Dedifferentiated amniotic fluid mesenchymal stem cell (primary cell): ENCODE data around the gene LBHD1.
A peak's percentile ranks its signal among the peaks of the same experiment; 100 is the strongest.
"Not testable (repeated sequence)": the region's sequence is repeated elsewhere in the genome, so short reads cannot be mapped to it uniquely, and the experiment has no call there.

Source experiments
- DNase-seq: peaks from one replicate; pipeline ENCODE4 v3.0.0-alpha.2; 2016; ENCODE audit errors: extremely low spot score

Gene LBHD1

GRCh38 chr11:62671608-62672389, at the start of gene LBHD1, which contains the start of gene UQCC3:
Gene LBHD1, minus strand, starts transcription at chr11:62672267. Its CDS starts 2,236 bp downstream, at chr11:62670031.
Gene UQCC3, plus strand, starts transcription at chr11:62671673. Its CDS starts 73 bp downstream, at chr11:62671746.
- peak; percentile 59 for DNase-seq

GRCh38 chr11:62719302-62719978, 47.4 kb upstream of the LBHD1 start:
- DNase-seq: no peak

DNA sequence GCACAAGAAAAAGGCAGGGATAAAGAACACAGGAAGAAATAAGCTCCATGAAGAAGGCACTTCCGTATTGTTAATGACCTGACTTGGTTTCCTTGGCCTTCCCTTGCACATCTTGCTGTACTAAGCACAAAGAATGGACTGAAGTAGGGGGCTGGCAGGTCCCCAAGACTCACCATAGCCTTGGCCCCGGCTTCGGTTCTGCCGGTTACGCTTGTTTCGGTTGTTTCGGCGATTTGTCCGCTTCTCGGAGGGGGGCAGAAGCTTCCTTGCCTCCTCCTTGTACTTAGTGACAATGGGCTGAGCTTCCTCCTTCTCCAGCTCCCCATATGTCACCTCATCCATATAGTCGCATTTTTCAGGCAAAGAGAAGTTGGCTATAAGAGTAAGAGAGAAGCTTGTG, 44.7 kb upstream of the LBHD1 start:
- DNase-seq: no peak

- no peak for DNase-seq
Measured at GRCh38 chr11:62716206-62716605, 44.1 kb upstream of the LBHD1 start.

DNA sequence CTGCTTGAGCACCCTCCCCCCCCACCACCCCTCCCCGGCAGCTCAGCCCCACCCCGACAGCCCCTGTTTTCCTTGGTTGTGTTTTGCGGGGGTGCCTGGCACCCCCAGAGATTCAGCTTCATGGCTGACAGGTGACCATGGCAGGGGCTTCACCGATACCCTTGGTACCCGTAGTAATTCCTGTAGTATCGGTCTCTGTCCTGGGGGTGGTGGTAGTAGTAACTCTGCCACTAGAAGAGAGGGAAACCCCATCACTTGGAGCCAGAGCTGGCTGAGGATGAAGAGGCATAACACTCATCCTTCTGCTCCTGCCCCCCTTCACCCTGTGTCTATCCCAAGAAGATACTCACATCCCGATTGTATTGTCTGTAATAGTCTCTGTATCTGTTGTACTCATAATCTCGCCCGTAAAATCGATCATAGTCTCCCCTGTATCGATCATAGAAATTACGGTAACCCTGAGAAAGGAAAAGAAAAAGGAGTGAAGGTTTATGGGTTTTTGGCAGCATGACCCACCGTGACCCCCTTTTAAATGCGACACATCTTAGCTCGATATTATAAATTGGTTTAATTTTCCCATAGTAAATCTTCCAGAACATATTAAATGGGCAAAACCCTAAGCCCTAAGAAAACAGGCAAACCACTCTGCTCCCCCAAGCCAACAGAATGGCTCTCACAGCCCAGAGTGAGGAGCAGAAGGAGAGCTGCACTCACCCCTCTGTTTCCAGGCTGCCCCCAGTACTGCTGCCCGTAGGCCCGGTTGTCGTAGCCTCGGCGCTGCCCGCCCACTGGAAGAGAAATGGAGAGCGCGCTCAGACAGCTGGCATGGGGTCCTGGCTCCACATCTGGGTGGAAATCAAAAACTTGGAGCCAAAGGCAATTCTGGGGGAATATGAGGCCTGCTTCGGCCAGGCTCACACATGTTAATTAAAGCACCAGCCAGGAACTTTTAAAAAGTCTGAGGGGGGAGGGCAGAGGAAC, 43.4 kb upstream of the LBHD1 start:
- no peak for DNase-seq

DNA sequence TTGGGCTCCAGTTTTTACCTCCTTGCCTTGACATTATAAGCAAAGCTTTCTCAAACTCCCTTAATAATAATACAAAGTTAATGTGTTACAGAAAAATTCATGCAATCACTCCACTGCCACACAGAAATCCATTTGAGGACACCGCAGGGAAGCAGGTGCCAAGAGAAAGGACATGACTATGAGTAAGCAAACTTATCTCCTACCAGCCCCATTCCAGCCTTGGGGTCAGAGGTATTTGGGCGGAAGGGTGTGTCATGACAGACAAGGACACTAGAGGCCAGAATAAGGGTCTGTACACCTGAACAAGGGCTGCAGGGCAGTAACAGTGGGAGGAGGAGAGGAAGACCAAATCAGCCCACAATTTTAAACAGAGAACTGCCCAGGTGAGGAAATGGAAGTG, 41.3 kb upstream of the LBHD1 start:
- no peak for DNase-seq

DNA sequence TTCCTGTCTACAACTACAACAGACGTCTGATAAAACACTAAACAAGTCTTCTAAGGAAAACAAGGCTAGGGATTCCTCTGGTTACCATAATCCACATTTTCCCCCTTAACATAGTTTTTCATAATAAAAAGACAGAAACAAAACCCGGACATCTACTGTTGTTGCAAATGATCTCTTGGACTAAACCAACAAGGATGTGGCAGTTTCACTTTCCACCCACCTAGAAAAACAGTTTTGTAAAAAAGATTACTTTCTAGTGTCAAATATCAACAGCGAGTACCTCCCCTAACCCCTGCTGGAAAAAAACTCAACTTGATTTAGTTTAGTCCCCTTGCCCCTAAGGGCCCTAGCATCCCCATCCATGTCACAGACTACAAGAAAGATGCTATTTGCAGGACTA, 40.8 kb upstream of the LBHD1 start:
- no peak for DNase-seq

DNA sequence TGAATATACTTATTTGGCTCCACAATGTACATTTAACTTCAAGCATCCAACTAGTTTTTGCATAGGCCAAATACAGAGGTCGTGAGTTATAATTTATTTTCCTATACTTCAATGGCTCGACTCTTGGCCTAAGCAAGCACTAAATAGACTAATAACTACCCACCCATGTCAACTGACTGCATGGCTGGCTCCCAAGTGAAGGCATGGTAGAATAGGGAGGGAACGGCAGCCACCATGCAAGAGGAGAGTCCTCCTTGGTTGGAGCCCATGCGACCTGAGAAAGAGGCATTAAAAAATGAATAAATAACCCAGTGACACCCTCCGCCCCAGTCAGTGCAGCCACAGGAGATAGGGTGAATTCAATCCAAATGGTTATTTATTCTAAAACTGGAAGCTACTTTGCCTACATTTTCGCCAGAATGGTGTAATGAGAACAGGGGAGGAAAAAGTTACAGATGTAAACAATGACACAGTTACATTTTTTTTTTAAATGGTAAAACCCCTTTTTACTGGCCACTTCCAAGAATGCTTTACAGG, 40.3 kb upstream of the LBHD1 start:
- DNase-seq: no peak

DNA sequence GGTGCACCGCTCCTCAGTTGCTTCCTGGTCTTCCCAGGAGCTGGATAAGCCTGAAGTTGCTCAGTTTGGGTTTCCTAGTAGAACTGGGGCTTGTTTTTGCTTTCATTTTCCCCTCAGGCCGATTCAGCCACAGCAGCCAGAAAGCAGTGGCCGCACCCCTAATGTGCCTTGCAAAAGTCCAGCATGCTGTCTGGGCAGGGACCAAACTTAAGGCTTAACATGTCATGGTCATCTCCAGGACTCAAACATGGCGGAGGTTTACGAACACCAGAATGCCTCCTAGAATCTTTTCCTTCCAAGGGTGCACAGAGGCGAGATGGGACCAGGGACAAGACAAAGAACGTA, 37.9 kb upstream of the LBHD1 start:
- no peak for DNase-seq

DNA sequence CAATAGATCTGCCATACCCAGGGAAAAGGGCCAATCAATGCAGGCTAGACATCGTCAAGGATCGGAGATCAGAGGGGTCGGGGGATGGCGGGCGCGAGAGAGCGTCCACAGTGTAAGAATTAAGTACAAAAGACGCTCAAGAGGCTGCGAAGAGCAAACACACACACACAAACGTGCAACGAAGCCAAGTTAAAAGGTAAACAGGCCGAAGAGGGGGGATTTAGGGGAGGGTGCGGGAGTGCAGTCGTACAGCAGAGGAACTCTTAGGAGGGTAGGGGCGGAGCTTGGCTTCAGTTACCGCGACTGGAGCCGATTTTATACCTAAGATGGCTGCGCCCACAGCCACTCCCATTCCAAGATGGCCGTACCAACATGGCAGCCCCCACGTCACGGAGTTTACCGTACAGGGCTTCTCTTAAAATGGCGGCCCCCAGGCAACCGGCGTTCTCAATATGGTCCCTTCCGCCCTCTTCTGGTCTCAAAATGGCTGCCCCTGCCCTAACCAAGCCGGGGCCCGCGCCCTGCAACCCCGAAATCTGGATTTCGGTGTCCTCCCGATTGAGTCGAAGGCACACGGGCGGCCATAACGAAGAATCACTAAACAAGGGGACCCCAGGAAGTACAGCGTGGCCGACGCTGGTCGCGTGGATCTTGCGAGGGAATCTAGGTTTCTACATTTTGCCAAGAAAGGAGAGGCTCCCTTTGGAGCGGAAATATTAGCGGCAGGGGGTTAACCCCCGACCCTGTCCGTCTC, 37.4 kb upstream of the LBHD1 start:
- peak; percentile 91 for DNase-seq

- no peak for DNase-seq
Measured at GRCh38 chr11:62708793-62709192, 36.7 kb upstream of the LBHD1 start.

- no peak for DNase-seq
Measured at GRCh38 chr11:62708392-62708791, 36.3 kb upstream of the LBHD1 start.

- no peak for DNase-seq
Measured at GRCh38 chr11:62707277-62707861, 35.3 kb upstream of the LBHD1 start, which contains the start of the genes BSCL2 and GNG3. Gene BSCL2, minus strand, starts transcription at chr11:62707424. Its CDS starts 229 bp downstream, at chr11:62707195. Gene GNG3, plus strand, starts transcription at chr11:62707676. Its CDS starts 620 bp downstream, at chr11:62708296.

- DNase-seq: no peak
Measured at GRCh38 chr11:62706850-62707247, 34.8 kb upstream of the LBHD1 start.

GRCh38 chr11:62705880-62706849, 34.1 kb upstream of the LBHD1 start:
- peak; percentile 89 for DNase-seq

- DNase-seq: no peak
Measured at GRCh38 chr11:62705413-62705812, 33.3 kb upstream of the LBHD1 start.

DNA sequence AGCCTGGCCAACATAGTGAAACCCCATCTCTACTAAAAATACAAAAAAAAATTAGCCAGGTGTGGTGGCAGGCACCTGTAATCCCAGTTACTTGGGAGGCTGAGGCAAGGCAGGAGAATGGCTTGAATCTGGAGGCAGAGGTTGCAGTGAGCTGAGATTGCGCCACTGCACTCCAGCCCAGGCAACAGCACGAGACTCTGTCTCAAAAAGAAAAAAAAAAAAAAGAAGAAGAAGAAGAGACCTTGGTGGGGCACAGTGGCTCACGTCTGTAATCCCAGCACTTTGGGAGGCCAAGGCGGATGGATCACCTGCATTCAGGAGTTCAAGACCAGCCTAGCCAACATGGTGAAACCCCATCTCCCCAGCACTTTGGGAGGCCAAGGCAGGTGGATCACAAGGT, 31.9 kb upstream of the LBHD1 start:
- DNase-seq: not testable (repeated sequence)

GRCh38 chr11:62702246-62702645, 30.2 kb upstream of the LBHD1 start:
- no peak for DNase-seq

GRCh38 chr11:62694455-62695167, 22.5 kb upstream of the LBHD1 start:
- DNase-seq: peak; percentile 76
